Neural crest cell (in vitro differentiated cells): ENCODE data around the gene HACD2. TPM values are rescaled to one million over a fixed set of nuclear protein-coding genes. Genes with fewer than 3 reads are reported as not detected.
"Not testable (repeated sequence)": the region's sequence is repeated elsewhere in the genome, so short reads cannot be mapped to it uniquely, and the experiment has no call there.

Experiments used
- DNase-seq: peaks from one replicate; pipeline ENCODE4 v3.0.0; 2021; ENCODE audit warnings: low read depth, mixed read lengths, low spot score
- H3K27ac Mint-ChIP-seq: one replicate; pipeline ENCODE4 v1.8.0; 2021; ENCODE audit warnings: mild to moderate bottlenecking, mixed read lengths; ENCODE audit not compliant: unreplicated experiment
- H3K27me3 Mint-ChIP-seq: 2 replicates; pipeline ENCODE4 v1.8.0; 2021; ENCODE audit warnings: low read depth, mild to moderate bottlenecking, mixed read lengths
- H3K36me3 Mint-ChIP-seq: 2 replicates; pipeline ENCODE4 v1.8.0; 2021; ENCODE audit warnings: low read depth, mild to moderate bottlenecking, mixed read lengths
- H3K4me1 Mint-ChIP-seq: 2 replicates; pipeline ENCODE4 v1.8.0; 2021; ENCODE audit warnings: mixed read lengths
- H3K4me3 Mint-ChIP-seq: one replicate; pipeline ENCODE4 v1.8.0; 2021; ENCODE audit warnings: mild to moderate bottlenecking, mixed read lengths
- H3K9me3 Mint-ChIP-seq: 2 replicates; pipeline ENCODE4 v1.8.0; 2021; ENCODE audit warnings: mixed read lengths
- CTCF ChIP-seq: fragments of 200-600 bp; sonication (generic); conservative IDR thresholded peaks from 2 replicates; pipeline ENCODE4 v1.5.0; 2021; ENCODE audit warnings: antibody characterized with exemption, mild to moderate bottlenecking
- total RNA-seq: library from RNA; stranded (reverse); gene quantifications from 2 replicates; pipeline ENCODE4 v1.2.1, GENCODE V29; 2021

HACD2 gene
- total RNA-seq, 1 donor from 2014 or later, result 26.5 TPM

GRCh38 chr3:123618076-123618708 lies 33.3 kb upstream of the HACD2 start:
- Mint-ChIP-seq H3K36me3 (peaks cover 7% of the 10 kb centered on the region), H3K9me3 (no peaks in the 10 kb centered on the region), H3K27ac (peak overlapping the region; percentile 57), H3K4me1 (peaks cover 19% of the 10 kb centered on the region), H3K4me3 (no peak overlapping the region), H3K27me3 (no peaks in the 10 kb centered on the region)
- DNase-seq, result no peak
- TF ChIP-seq CTCF, result no peak

GRCh38 chr3:123616593-123616992 lies 31.7 kb upstream of the HACD2 start:
- Mint-ChIP-seq H3K36me3 (peaks cover 9% of the 10 kb centered on the region), H3K4me1 (peaks cover 18% of the 10 kb centered on the region), H3K27ac (no peak overlapping the region), H3K4me3 (no peak overlapping the region), H3K9me3 (no peaks in the 10 kb centered on the region), H3K27me3 (no peaks in the 10 kb centered on the region)
- no peak for DNase-seq
- no peak for TF ChIP-seq CTCF

GRCh38 chr3:123613543-123613942 lies 28.7 kb upstream of the HACD2 start:
- H3K27ac Mint-ChIP-seq, result no peak overlapping the region
- no peak overlapping the region for H3K4me3 Mint-ChIP-seq
- no peak for TF ChIP-seq CTCF

GRCh38 chr3:123611674-123612073 lies 26.8 kb upstream of the HACD2 start:
- H3K27ac Mint-ChIP-seq, H3K9me3 Mint-ChIP-seq, H3K27me3 Mint-ChIP-seq, H3K4me1 Mint-ChIP-seq, H3K4me3 Mint-ChIP-seq, DNase-seq: not testable (repeated sequence)
- peaks cover 11% of the 10 kb centered on the region for H3K36me3 Mint-ChIP-seq

More at GRCh38 chr3:123613543-123613942, 28.7 kb upstream of the HACD2 start:
- peaks cover 9% of the 10 kb centered on the region for H3K36me3 Mint-ChIP-seq
- H3K27me3 Mint-ChIP-seq, result no peaks in the 10 kb centered on the region
- no peaks in the 10 kb centered on the region for H3K4me1 Mint-ChIP-seq
- no peak for DNase-seq
- no peaks in the 10 kb centered on the region for H3K9me3 Mint-ChIP-seq

GRCh38 chr3:123611082-123611481 lies 26.2 kb upstream of the HACD2 start:
- no peaks in the 10 kb centered on the region for H3K27me3 Mint-ChIP-seq
- H3K4me3 Mint-ChIP-seq, result no peak overlapping the region
- H3K36me3 Mint-ChIP-seq, result peaks cover 11% of the 10 kb centered on the region
- no peaks in the 10 kb centered on the region for H3K9me3 Mint-ChIP-seq
- no peaks in the 10 kb centered on the region for H3K4me1 Mint-ChIP-seq
- no peak overlapping the region for H3K27ac Mint-ChIP-seq
- no peak for TF ChIP-seq CTCF
- no peak for DNase-seq

GRCh38 chr3:123610331-123610730 lies 25.5 kb upstream of the HACD2 start:
- Mint-ChIP-seq H3K4me1 (no peaks in the 10 kb centered on the region), H3K27ac (no peak overlapping the region), H3K27me3 (no peaks in the 10 kb centered on the region), H3K9me3 (no peaks in the 10 kb centered on the region), H3K4me3 (no peak overlapping the region), H3K36me3 (peaks cover 11% of the 10 kb centered on the region)
- no peak for DNase-seq
- TF ChIP-seq CTCF, result no peak
